H1 (cell line): ENCODE data around the gene MRPS35. TPM values are rescaled to one million over a fixed set of nuclear protein-coding genes. Genes with fewer than 3 reads are reported as not detected.

Source experiments
- CTCF ChIA-PET: fragments of 300-600 bp; sonication (Branson Sonifier 250); formaldehyde crosslinking; loops from one replicate; lab custom pipeline; 2021; ENCODE audit not compliant: partially characterized antibody; lab: Charles Lee
- POLR2A ChIA-PET: fragments of 300-600 bp; sonication (Branson Sonifier 250); formaldehyde crosslinking; loops from one replicate; lab custom pipeline; 2021; ENCODE audit warnings: inconsistent platforms; ENCODE audit not compliant: partially characterized antibody; lab: Charles Lee
- DNase-seq, 2 experiments: peaks; one replicate each; pipeline versions ENCODE4 v3.0.0 to v3.0.0-alpha.2; 2010 to 2022; ENCODE audit warnings: low spot score in 2 of 2, low read depth in 1 of 2, mixed read lengths in 1 of 2
- FAIRE-seq: peaks from 2 replicates; lab custom pipeline; 2011; peaks lifted over from hg19 to GRCh38; lab: Jason Lieb, UNC
- H2AFZ ChIP-seq: 2 replicates; pipeline ENCODE4 v1.8.1; 2012; ENCODE audit warnings: low read length, inconsistent platforms
- H2AK5ac ChIP-seq: 2 replicates; pipeline ENCODE4 v1.6.1; 2013; ENCODE audit warnings: low read depth, low read length
- H2BK120ac ChIP-seq: replicated peaks from 2 replicates; pipeline ENCODE3; 2013; ENCODE audit warnings: low read depth, low read length, inconsistent platforms
- H2BK12ac ChIP-seq: 2 replicates; pipeline ENCODE4 v1.6.1; 2013; ENCODE audit warnings: low read depth, low read length
- H2BK15ac ChIP-seq: 2 replicates; pipeline ENCODE4 v1.6.1; 2013; ENCODE audit warnings: low read length
- H2BK20ac ChIP-seq: 2 replicates; pipeline ENCODE4 v1.6.1; 2013; ENCODE audit warnings: low read length
- H2BK5ac ChIP-seq: 2 replicates; pipeline ENCODE4 v1.6.1; 2013; ENCODE audit warnings: low read depth, low read length
- H3K14ac ChIP-seq: 2 replicates; pipeline ENCODE4 v1.6.1; 2013; ENCODE audit warnings: inconsistent platforms; ENCODE audit not compliant: insufficient read length
- H3K18ac ChIP-seq: 2 replicates; pipeline ENCODE4 v1.6.1; 2013; ENCODE audit warnings: low read length; ENCODE audit errors: extremely low read depth
- H3K23ac ChIP-seq: 2 replicates; pipeline ENCODE4 v1.6.1; 2013; ENCODE audit warnings: inconsistent platforms; ENCODE audit not compliant: insufficient read length
- H3K23me2 ChIP-seq: 2 replicates; pipeline ENCODE4 v1.6.1; 2013; ENCODE audit warnings: low read depth, low read length
- H3K27ac ChIP-seq: 2 replicates; pipeline ENCODE4 v1.6.1; 2011; ENCODE audit warnings: low read depth, low read length, inconsistent platforms
- H3K27me3 ChIP-seq, 4 experiments: replicated peaks in 1 of 4; 1 replicate in 1 of 4; 2 replicates in 3 of 4; pipeline versions ENCODE4 v1.6.1 to v1.8.1; 2011 to 2013; ENCODE audit warnings: low read length in 3 of 4, mild to moderate bottlenecking in 3 of 4, inconsistent platforms in 2 of 4, mixed read lengths in 2 of 4, moderate library complexity in 1 of 4; ENCODE audit not compliant: control insufficient read depth in 3 of 4, insufficient read depth in 3 of 4; ENCODE audit errors: extremely low read depth in 1 of 4
- H3K36me3 ChIP-seq, 4 experiments: 2 replicates each; pipeline versions ENCODE4 v1.6.1 to v1.8.1; 2011 to 2013; ENCODE audit warnings: mild to moderate bottlenecking in 4 of 4, low read length in 3 of 4, moderate library complexity in 2 of 4, control low read depth in 1 of 4, inconsistent platforms in 1 of 4; ENCODE audit not compliant: insufficient read depth in 4 of 4, control insufficient read depth in 2 of 4
- H3K4ac ChIP-seq: replicated peaks from 2 replicates; pipeline ENCODE3; 2013; ENCODE audit warnings: low read length, low read depth, mixed read lengths, inconsistent platforms; ENCODE audit not compliant: insufficient read length
- H3K4me1 ChIP-seq, 4 experiments: replicated peaks in 1 of 4; 1 replicate in 1 of 4; 2 replicates in 3 of 4; pipeline versions ENCODE4 v1.6.1 to v1.8.1; 2011 to 2013; ENCODE audit warnings: low read length in 3 of 4, inconsistent platforms in 2 of 4, mixed read lengths in 1 of 4; ENCODE audit not compliant: insufficient read depth in 4 of 4, control insufficient read depth in 3 of 4
- H3K4me2 ChIP-seq, 2 experiments: 2 replicates each; pipeline versions ENCODE4 v1.6.1 to v1.8.1; 2011 to 2013; ENCODE audit warnings: low read depth in 2 of 2, low read length in 2 of 2, control low read depth in 1 of 2, inconsistent platforms in 1 of 2, mild to moderate bottlenecking in 1 of 2; ENCODE audit not compliant: insufficient read depth in 1 of 2
- H3K4me3 ChIP-seq, 4 experiments: fragments of 200-600, 300-600 bp in 1 of 4; sonication (generic), shearing (Covaris generic), sonication (Bioruptor Twin) in 1 of 4; 2 replicates each; pipeline versions ENCODE4 v1.5.1 to v1.8.1; 2011 to 2016; ENCODE audit warnings: low read length in 4 of 4, low read depth in 3 of 4, control low read depth in 2 of 4, inconsistent platforms in 2 of 4, mild to moderate bottlenecking in 2 of 4, mixed read lengths in 1 of 4, moderate library complexity in 1 of 4; ENCODE audit not compliant: insufficient read depth in 2 of 4; ENCODE audit errors: extremely low read depth in 1 of 4
- H3K56ac ChIP-seq: replicated peaks from 2 replicates; pipeline ENCODE3; 2013; ENCODE audit warnings: low read depth, mild to moderate bottlenecking, mixed read lengths, low read length, inconsistent platforms; ENCODE audit not compliant: insufficient read length
- H3K79me1 ChIP-seq: 2 replicates; pipeline ENCODE4 v1.6.1; 2013; ENCODE audit warnings: low read depth, low read length, control low read depth
- H3K79me2 ChIP-seq, 2 experiments: 2 replicates each; pipeline versions ENCODE4 v1.6.1 to v1.8.1; 2012 to 2013; ENCODE audit warnings: low read length in 2 of 2, mild to moderate bottlenecking in 2 of 2, inconsistent platforms in 1 of 2; ENCODE audit not compliant: insufficient read depth in 2 of 2, control insufficient read depth in 1 of 2
- H3K9ac ChIP-seq, 4 experiments: replicated peaks in 1 of 4; 1 replicate in 1 of 4; 2 replicates in 3 of 4; pipeline versions ENCODE4 v1.6.1 to v1.8.1; 2011 to 2013; ENCODE audit warnings: low read depth in 3 of 4, low read length in 3 of 4, control low read depth in 2 of 4, mild to moderate bottlenecking in 2 of 4, moderate library complexity in 2 of 4, inconsistent platforms in 1 of 4; ENCODE audit errors: extremely low read depth in 1 of 4
- H3K9me3 ChIP-seq, 2 experiments: 2 replicates each; pipeline versions ENCODE4 v1.6.1 to v1.8.1; 2012 to 2013; ENCODE audit warnings: mild to moderate bottlenecking in 2 of 2, moderate library complexity in 2 of 2, control low read depth in 1 of 2, inconsistent platforms in 1 of 2, low read depth in 1 of 2, low read length in 1 of 2, mixed read lengths in 1 of 2; ENCODE audit not compliant: insufficient read depth in 2 of 2
- H4K20me1 ChIP-seq, 2 experiments: replicated peaks in 1 of 2; 2 replicates each; pipeline versions ENCODE3 to v1.8.1; 2011 to 2013; ENCODE audit warnings: inconsistent platforms in 2 of 2, low read length in 2 of 2, mild to moderate bottlenecking in 1 of 2; ENCODE audit not compliant: insufficient read depth in 2 of 2, control insufficient read depth in 1 of 2
- H4K5ac ChIP-seq: 2 replicates; pipeline ENCODE4 v1.6.1; 2013; ENCODE audit warnings: low read length, low read depth, mixed read lengths, inconsistent platforms; ENCODE audit not compliant: insufficient read length
- H4K8ac ChIP-seq: 2 replicates; pipeline ENCODE4 v1.8.0; 2013; ENCODE audit warnings: mild to moderate bottlenecking, moderate library complexity, low read length, inconsistent platforms; ENCODE audit not compliant: insufficient read depth; ENCODE audit errors: extremely low read depth
- H4K91ac ChIP-seq: replicated peaks from 2 replicates; pipeline ENCODE3; 2013; ENCODE audit warnings: low read length, mixed read lengths, inconsistent platforms; ENCODE audit not compliant: insufficient read length
- BACH1 ChIP-seq: IDR thresholded peaks from 2 replicates; pipeline ENCODE4 v1.6.1; 2012; ENCODE audit warnings: low read length, improper control_type of control experiment
- CEBPB ChIP-seq: IDR thresholded peaks from 2 replicates; pipeline ENCODE4 v1.6.1; 2012; ENCODE audit warnings: low read depth, low read length
- CHD2 ChIP-seq: IDR thresholded peaks from 2 replicates; pipeline ENCODE4 v1.6.1; 2012; ENCODE audit warnings: low read length, improper control_type of control experiment
- CREB1 ChIP-seq: IDR thresholded peaks from 2 replicates; pipeline ENCODE4 v1.6.1; 2012; ENCODE audit warnings: inconsistent platforms
- CTCF ChIP-seq, 3 experiments: IDR thresholded peaks; 1 replicate in 2 of 3; 2 replicates in 1 of 3; pipeline versions ENCODE4 v1.5.1 to v1.6.1; 2011; ENCODE audit warnings: low read length in 3 of 3, mild to moderate bottlenecking in 3 of 3, inconsistent platforms in 2 of 3, low read depth in 1 of 3, moderate library complexity in 1 of 3; ENCODE audit not compliant: insufficient read depth in 1 of 3; ENCODE audit errors: control extremely low read depth in 1 of 3
- JUND ChIP-seq: IDR thresholded peaks from 2 replicates; pipeline ENCODE4 v1.6.1; 2011; ENCODE audit warnings: mild to moderate bottlenecking, improper control_type of control experiment, low read length
- KDM4A ChIP-seq: IDR thresholded peaks from one replicate; pipeline ENCODE4 v1.7.1; 2012; ENCODE audit warnings: low read depth, mild to moderate bottlenecking, moderate library complexity, low read length, inconsistent platforms; ENCODE audit not compliant: severe bottlenecking
- POLR2AphosphoS5 ChIP-seq: IDR thresholded peaks from 2 replicates; pipeline ENCODE4 v1.6.1; 2011; ENCODE audit warnings: low read depth, low read length
- RBBP5 ChIP-seq: IDR thresholded peaks from 2 replicates; pipeline ENCODE4 v1.7.1; 2012; ENCODE audit warnings: low read depth, mild to moderate bottlenecking, inconsistent platforms, low read length, moderate library complexity, borderline replicate concordance
- RNF2 ChIP-seq: fragments of 200-900, 300-1000 bp; sonication (generic); IDR thresholded peaks from 2 replicates; pipeline ENCODE4 v1.7.1; 2016; ENCODE audit warnings: borderline replicate concordance, low read depth, mild to moderate bottlenecking, antibody characterized with exemption, low read length; ENCODE audit not compliant: poor library complexity, severe bottlenecking; ENCODE audit errors: missing control alignments
- SP2 ChIP-seq: IDR thresholded peaks from 2 replicates; pipeline ENCODE4 v1.6.1; 2012; ENCODE audit warnings: mild to moderate bottlenecking, low read length, inconsistent platforms
- TBP ChIP-seq: IDR thresholded peaks from 2 replicates; pipeline ENCODE4 v1.6.1; 2011; ENCODE audit warnings: low read depth, low read length, improper control_type of control experiment
- YY1 ChIP-seq: IDR thresholded peaks from 2 replicates; pipeline ENCODE4 v1.6.1; 2011; ENCODE audit warnings: low read depth, mild to moderate bottlenecking, low read length
- WGBS, 2 experiments: shearing (Covaris generic) in 1 of 2; methylation state at CpG; one replicate each; pipeline versions ENCODE4 v1.1.6 to v1.1.7; 2013 to 2015; ENCODE audit warnings: low lambda C conversion rate in 2 of 2, mixed read lengths in 2 of 2, inconsistent platforms in 1 of 2, low coverage in 1 of 2, missing lambda C conversion rate in 1 of 2; ENCODE audit not compliant: insufficient replicate concordance in 2 of 2, insufficient coverage in 1 of 2, insufficient read length in 1 of 2; ENCODE audit errors: extremely low coverage in 1 of 2, missing lambda C conversion rate in 1 of 2; 5-methylcytosine and 5-hydroxymethylcytosine counted together
- polyA plus RNA-seq, 7 experiments: library from polyadenylated mRNA; depleted of rRNA in 3 of 7; stranded (reverse) in 5 of 7; unstranded in 2 of 7; fragments of >200 nt in 5 of 7; fragments of 200-250 nt in 2 of 7; gene quantifications; 1 replicate in 5 of 7; 2 replicates in 1 of 7; 4 replicates in 1 of 7; pipeline versions ENCODE4 v1.2.1 to v1.2.3, GENCODE V29; 2011 to 2013; ENCODE audit warnings: missing spikeins in 2 of 7, mixed read lengths in 2 of 7
- total RNA-seq: library from RNA; stranded (reverse); fragmentation: NEBNext Ultra II Directional; extraction: Animal tissue kit (Norgen Biotek cat#: 25700); gene quantifications from 2 replicates; pipeline ENCODE4 v1.2.1, GENCODE V29; 2021

MRPS35 gene
- total and polyA plus RNA-seq, 2 of the 8 experiments (the other 6 are each of a cell fraction or from before 2014, with no cell fraction given): 26.8 to 47.9 TPM

- ChIA-PET POLR2A (interaction anchor here (0.9 to 1.8 kb wide), 2 partner anchors 10 to 11 kb away, joined by 3 to 5 read pairs; no protein-coding TSS in a partner anchor), CTCF (interaction anchor here (0.7 to 1.2 kb wide), 4 partner anchors 10 to 45 kb away, joined by 3 to 4 read pairs (median 3); no protein-coding TSS in a partner anchor)
- no peak overlapping the region for H4K91ac ChIP-seq
- no peaks in the 10 kb centered on the region for H3K4me1 ChIP-seq
- peaks cover 0 to 1% of the 10 kb centered on the region in 2 experiments for H4K20me1 ChIP-seq
- no peak overlapping the region for H3K56ac ChIP-seq
- no peak overlapping the region for H2BK15ac ChIP-seq
- no peaks in the 10 kb centered on the region for H3K9me3 ChIP-seq
- H3K23me2 ChIP-seq: no peaks in the 10 kb centered on the region
- no peaks in the 10 kb centered on the region for H3K27me3 ChIP-seq
- WGBS, 2 experiments: 85% methylated on average over 7 of the region's 7 CpGs; no CpG with 5 or more reads in 1 of the 2 experiments
- DNase-seq: no peak
- peaks cover 8 to 53% (median 24%) of the 10 kb centered on the region in 4 experiments; a peak in 7 of 8 replicates for H3K36me3 ChIP-seq
- H4K5ac ChIP-seq: no peak overlapping the region
- H3K9ac ChIP-seq: no peak overlapping the region
- H4K8ac ChIP-seq: no peak overlapping the region
- H3K4ac ChIP-seq: no peak overlapping the region
- no peak overlapping the region for H2BK5ac ChIP-seq
- H3K14ac ChIP-seq: no peak overlapping the region
- no peak for FAIRE-seq
- no peak overlapping the region for H2AK5ac ChIP-seq
- H3K18ac ChIP-seq: no peak overlapping the region
- H2BK120ac ChIP-seq: no peak overlapping the region
- no peak overlapping the region for H2BK20ac ChIP-seq
- H2BK12ac ChIP-seq: no peak overlapping the region
- H3K23ac ChIP-seq: no peak overlapping the region
- H3K4me3 ChIP-seq: no peak overlapping the region
- H3K4me2 ChIP-seq: no peak overlapping the region
- H3K79me2 ChIP-seq: no peaks in the 10 kb centered on the region; a peak in 1 of 4 replicates
- no peak overlapping the region for H3K27ac ChIP-seq
- no peak overlapping the region for H2AFZ ChIP-seq
- H3K79me1 ChIP-seq: no peaks in the 10 kb centered on the region; the same call in 1 of the 2 replicates
- TF ChIP-seq CREB1 (no peak), KDM4A (no peak), POLR2AphosphoS5 (no peak), TBP (no peak), YY1 (no peak), CHD2 (no peak), BACH1 (no peak), CEBPB (no peak), SP2 (no peak), RBBP5 (no peak), JUND (no peak), RNF2 (no peak), CTCF (IDR thresholded peaks at IDR 0.05; ENCODE audit: control extremely low read depth in 1 of 3, insufficient read depth in 1 of 3, low read depth in 1 of 3, low read length in 3 of 3) (no peak)
Observed at GRCh38 chr12:27796128-27796527, 85.5 kb downstream of the MRPS35 start.
